Neural progenitor cell (in vitro differentiated cells): ENCODE data around the gene SPIRE1. TPM values are rescaled to one million over a fixed set of nuclear protein-coding genes. Genes with fewer than 3 reads are reported as not detected.

ENCODE experiments used
- DNase-seq: peaks from one replicate; pipeline ENCODE4 v3.0.0-alpha.2; 2016; ENCODE audit warnings: low spot score
- H2AFZ ChIP-seq: fragments of 200-600 bp; sonication (generic); replicated peaks from 2 replicates; pipeline ENCODE4 v1.6.1; 2016; ENCODE audit warnings: antibody characterized with exemption
- H3F3A ChIP-seq: fragments of 200-600 bp; sonication (generic); 2 replicates; pipeline ENCODE4 v1.6.1; 2016; ENCODE audit warnings: antibody characterized with exemption, low read depth
- H3K27ac ChIP-seq: fragments of 200-600 bp; sonication (generic); 2 replicates; pipeline ENCODE4 v1.5.1; 2016; ENCODE audit warnings: mild to moderate bottlenecking
- H3K27me3 ChIP-seq: fragments of 200-600 bp; sonication (generic); 2 replicates; pipeline ENCODE4 v1.6.1; 2016; ENCODE audit warnings: mild to moderate bottlenecking, moderate library complexity
- H3K36me3 ChIP-seq: fragments of 200-600 bp; sonication (generic); 2 replicates; pipeline ENCODE4 v1.5.1; 2016
- H3K4me1 ChIP-seq: fragments of 200-600 bp; sonication (generic); 2 replicates; pipeline ENCODE4 v1.6.1; 2016; ENCODE audit warnings: mixed run types
- H3K4me2 ChIP-seq: fragments of 200-600 bp; sonication (generic); 2 replicates; pipeline ENCODE4 v1.6.1; 2016
- H3K4me3 ChIP-seq: fragments of 200-600 bp; sonication (generic); 2 replicates; pipeline ENCODE4 v1.5.1; 2016
- H3K79me2 ChIP-seq: fragments of 200-600 bp; sonication (generic); 2 replicates; pipeline ENCODE4 v1.6.1; 2016; ENCODE audit warnings: low read depth
- H3K9ac ChIP-seq: fragments of 200-600 bp; sonication (generic); 2 replicates; pipeline ENCODE4 v1.6.1; 2016
- H3K9me3 ChIP-seq: fragments of 200-600 bp; sonication (generic); 2 replicates; pipeline ENCODE4 v1.5.1; 2016; ENCODE audit warnings: low read depth
- H4K20me1 ChIP-seq: fragments of 200-600 bp; sonication (generic); 2 replicates; pipeline ENCODE4 v1.6.1; 2016; ENCODE audit warnings: low read depth
- H3K27ac Mint-ChIP-seq: 3 replicates; pipeline ENCODE4 v1.8.0; 2021; ENCODE audit warnings: mixed read lengths
- H3K27me3 Mint-ChIP-seq: 2 replicates; pipeline ENCODE4 v1.8.0; 2022; ENCODE audit warnings: low read depth, mild to moderate bottlenecking, inconsistent platforms, moderate library complexity, mixed read lengths; ENCODE audit not compliant: insufficient read depth
- H3K36me3 Mint-ChIP-seq: 3 replicates; pipeline ENCODE4 v1.8.0; 2021; ENCODE audit warnings: mixed read lengths
- H3K4me1 Mint-ChIP-seq: 3 replicates; pipeline ENCODE4 v1.8.0; 2021; ENCODE audit warnings: mixed read lengths
- H3K4me3 Mint-ChIP-seq: 3 replicates; pipeline ENCODE4 v1.8.0; 2021; ENCODE audit warnings: mild to moderate bottlenecking, moderate library complexity, mixed read lengths
- H3K9me3 Mint-ChIP-seq: 3 replicates; pipeline ENCODE4 v1.8.0; 2020; ENCODE audit warnings: mixed read lengths
- CTCF ChIP-seq: fragments of 200-600 bp; sonication (generic); IDR thresholded peaks from 2 replicates; pipeline ENCODE4 v1.5.1; 2017; ENCODE audit warnings: antibody characterized with exemption, mild to moderate bottlenecking
- EZH2 ChIP-seq: fragments of 200-600 bp; sonication (generic); IDR thresholded peaks from 2 replicates; pipeline ENCODE4 v1.6.1; 2017; ENCODE audit warnings: antibody characterized with exemption, mild to moderate bottlenecking, moderate library complexity
- EZH2phosphoT487 ChIP-seq: fragments of 200-600 bp; sonication (generic); IDR thresholded peaks from 2 replicates; pipeline ENCODE4 v1.6.1; 2017; ENCODE audit warnings: antibody characterized with exemption
- total RNA-seq: library from RNA; depleted of rRNA; stranded (reverse); fragments of >200 nt; gene quantifications from 2 replicates; pipeline ENCODE4 v1.2.3, GENCODE V29; 2015; ENCODE audit warnings: low replicate concordance

SPIRE1 gene
- total RNA-seq, 1 donor from 2014 or later, result 18.4 TPM

GRCh38 chr18:12654971-12655370, 2.9 kb downstream of the SPIRE1 start:
- peaks cover 42% of the 10 kb centered on the region for H3K4me1 Mint-ChIP-seq

GRCh38 chr18:12652861-12653401, 5.0 kb downstream of the SPIRE1 start:
- peaks cover 21% of the 10 kb centered on the region for H3K27me3 ChIP-seq
- H2AFZ ChIP-seq, result no peak overlapping the region
- no peaks in the 10 kb centered on the region for H3K36me3 ChIP-seq
- H3K4me3 ChIP-seq, result no peak overlapping the region
- TF ChIP-seq EZH2, result no peak
- TF ChIP-seq CTCF, result no peak
- no peak for TF ChIP-seq EZH2phosphoT487
- Mint-ChIP-seq H3K36me3 (peaks cover 2% of the 10 kb centered on the region), H3K27ac (no peak overlapping the region), H3K4me3 (no peak overlapping the region), H3K4me1 (peaks cover 36% of the 10 kb centered on the region), H3K27me3 (peaks cover 7% of the 10 kb centered on the region), H3K9me3 (no peaks in the 10 kb centered on the region)
- H4K20me1 ChIP-seq, result peaks cover 23% of the 10 kb centered on the region
- peaks cover 52% of the 10 kb centered on the region for H3K79me2 ChIP-seq
- H3K4me2 ChIP-seq, result no peak overlapping the region
- DNase-seq, result peak; percentile 24
- no peak overlapping the region for H3K27ac ChIP-seq
- H3K4me1 ChIP-seq, result peaks cover 21% of the 10 kb centered on the region
- H3F3A ChIP-seq, result peaks cover 6% of the 10 kb centered on the region
- no peaks in the 10 kb centered on the region for H3K9me3 ChIP-seq
- H3K9ac ChIP-seq, result no peak overlapping the region

More at GRCh38 chr18:12654971-12655370, 2.9 kb downstream of the SPIRE1 start:
- Mint-ChIP-seq H3K9me3 (no peaks in the 10 kb centered on the region), H3K36me3 (no peaks in the 10 kb centered on the region), H3K27ac (no peak overlapping the region), H3K4me3 (peak overlapping the region; percentile 54), H3K27me3 (peaks cover 9% of the 10 kb centered on the region)
- Histone ChIP-seq H3K36me3 (no peaks in the 10 kb centered on the region), H3K9me3 (no peaks in the 10 kb centered on the region), H3K4me3 (no peak overlapping the region), H3F3A (peaks cover 20% of the 10 kb centered on the region), H2AFZ (no peak overlapping the region), H4K20me1 (peaks cover 26% of the 10 kb centered on the region), H3K4me1 (peaks cover 21% of the 10 kb centered on the region), H3K27me3 (peaks cover 38% of the 10 kb centered on the region), H3K9ac (no peak overlapping the region), H3K27ac (no peak overlapping the region), H3K79me2 (peaks cover 52% of the 10 kb centered on the region), H3K4me2 (no peak overlapping the region)
- TF ChIP-seq EZH2phosphoT487, result no peak
- no peak for TF ChIP-seq EZH2
- no peak for TF ChIP-seq CTCF
- no peak for DNase-seq

GRCh38 chr18:12651651-12652050, 6.3 kb downstream of the SPIRE1 start:
- H2AFZ ChIP-seq, result no peak overlapping the region
- H3K79me2 ChIP-seq, result peaks cover 53% of the 10 kb centered on the region
- peak; percentile 38 for DNase-seq
- H3F3A ChIP-seq, result peaks cover 6% of the 10 kb centered on the region
- Mint-ChIP-seq H3K27me3 (peaks cover 4% of the 10 kb centered on the region), H3K4me3 (no peak overlapping the region), H3K9me3 (no peaks in the 10 kb centered on the region), H3K36me3 (peaks cover 4% of the 10 kb centered on the region), H3K4me1 (peaks cover 34% of the 10 kb centered on the region), H3K27ac (peak overlapping the region; percentile 4)
- H3K4me3 ChIP-seq, result no peak overlapping the region
- H4K20me1 ChIP-seq, result peaks cover 21% of the 10 kb centered on the region
- H3K9ac ChIP-seq, result no peak overlapping the region
- H3K27ac ChIP-seq, result no peak overlapping the region
- H3K36me3 ChIP-seq, result no peaks in the 10 kb centered on the region
- no peak for TF ChIP-seq EZH2phosphoT487
- no peak for TF ChIP-seq EZH2
- TF ChIP-seq CTCF, result no peak
- no peaks in the 10 kb centered on the region for H3K9me3 ChIP-seq
- H3K4me1 ChIP-seq, result peaks cover 19% of the 10 kb centered on the region
- peaks cover 13% of the 10 kb centered on the region for H3K27me3 ChIP-seq
- H3K4me2 ChIP-seq, result peak overlapping the region; percentile 14
